ENCODE results near the gene TMEM218. TPM values are rescaled to one million over a fixed set of nuclear protein-coding genes. Genes with fewer than 3 reads are reported as not detected.

The TMEM218 gene
- 15.8 TPM for total RNA-seq (ENCODE audit: unreplicated experiment)
- long read RNA-seq, partial matches to known transcripts = 0 of 16 reads
- long read RNA-seq, other reads (novel, unspliced or antisense) = 10 of 16 reads

DNA sequence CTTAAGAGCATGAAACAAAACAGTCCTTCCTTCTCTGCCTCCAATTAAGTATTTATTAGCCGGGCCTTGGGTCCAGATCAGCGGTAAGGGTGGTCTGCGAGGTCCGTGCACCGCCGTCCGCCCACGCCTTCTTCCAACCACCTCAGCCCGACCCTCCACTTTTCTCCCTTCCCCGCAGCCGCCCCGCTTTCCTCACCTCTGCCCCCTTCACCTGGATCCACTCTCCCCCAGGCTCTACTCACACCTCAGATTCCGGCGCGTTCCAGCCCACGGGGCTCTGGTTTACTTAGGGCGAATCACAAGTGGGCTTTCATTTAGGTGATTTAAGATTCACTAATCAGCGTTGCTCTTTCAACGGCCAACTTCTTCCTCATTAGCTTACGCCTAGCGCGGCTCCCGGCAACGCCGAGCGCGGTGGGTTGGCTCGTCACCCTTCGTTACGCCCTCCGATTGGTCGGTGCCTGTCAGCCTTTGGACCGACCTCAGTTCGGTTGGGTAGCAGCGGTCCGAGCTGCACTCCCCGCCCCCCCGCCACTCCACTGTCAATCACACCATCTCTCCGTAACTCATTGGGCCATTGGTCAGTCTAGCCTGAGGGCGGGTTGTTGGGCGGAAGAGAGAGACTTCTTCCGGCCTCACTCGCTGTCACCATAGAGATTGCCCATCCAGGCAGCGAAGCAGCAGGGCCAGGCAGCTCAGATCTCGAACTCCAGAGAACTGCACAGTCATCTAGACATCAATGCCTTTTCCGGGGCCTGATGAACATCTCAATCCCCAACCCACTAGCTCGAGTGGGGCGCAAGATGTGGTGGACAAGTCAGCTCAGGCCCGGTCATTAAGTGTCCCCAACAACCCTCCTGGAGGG is at the start of gene TMEM218:
TMEM218 (minus strand) TSS at position 284 of the 865 bp plus-strand sequence. CDS start 9,385 bp downstream, outside the sequence.
- peaks cover 2% of the 10 kb centered on the region for H3K9me3 Mint-ChIP-seq (ENCODE audit: unreplicated experiment)
- no peak for TF ChIP-seq CTCF (IDR thresholded peaks at IDR 0.05; ENCODE audit: partially characterized antibody, unreplicated experiment)
- H3K27ac Mint-ChIP-seq (ENCODE audit: unreplicated experiment) = peak within 1 kb of the TSS; percentile 95
- DNase-seq = peak; percentile 98
- H3K4me3 Mint-ChIP-seq (ENCODE audit: unreplicated experiment) = peak within 1 kb of the TSS; percentile 100
- peaks cover 2% of the 10 kb centered on the region for H3K27me3 Mint-ChIP-seq (ENCODE audit: unreplicated experiment)
- H3K36me3 Mint-ChIP-seq (ENCODE audit: unreplicated experiment) = no peaks in the 10 kb centered on the region
- peaks cover 12% of the 10 kb centered on the region for H3K4me1 Mint-ChIP-seq (ENCODE audit: low read depth, unreplicated experiment)

DNA sequence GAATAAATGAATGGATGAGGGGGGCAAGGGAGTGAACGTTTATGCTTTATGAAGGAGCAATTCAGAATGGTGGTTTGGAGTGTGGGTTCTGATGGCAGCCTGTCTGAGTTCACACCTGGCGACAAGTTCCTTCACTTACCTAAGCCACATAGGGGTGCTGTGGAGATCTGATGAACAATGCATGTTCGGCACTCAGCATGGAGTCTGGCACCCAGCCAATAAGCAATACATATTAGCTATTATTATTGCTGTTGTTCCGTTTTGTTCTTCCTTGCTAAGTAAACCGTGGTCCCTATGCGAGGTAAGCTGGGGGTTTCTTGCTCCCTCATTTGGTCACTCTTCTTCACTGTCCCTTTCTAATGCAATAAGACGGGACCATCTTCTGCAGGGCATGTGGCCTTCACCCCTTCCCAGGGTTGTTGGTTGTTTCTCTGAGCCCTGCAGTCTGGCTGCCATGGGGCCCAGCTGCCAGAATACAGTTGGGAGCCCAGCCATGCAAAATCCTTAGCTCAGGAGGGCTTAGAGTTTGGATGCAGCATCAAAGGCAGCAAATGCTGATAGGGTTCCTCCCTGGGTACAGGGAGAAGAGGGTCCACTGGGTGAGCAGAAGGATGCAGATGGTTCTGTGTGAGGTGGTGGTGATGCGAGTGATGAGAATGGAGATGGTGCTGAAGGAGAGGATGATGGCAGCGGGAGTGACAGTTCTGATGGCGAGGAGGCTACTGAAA is 46.7 kb upstream of the TMEM218 start:
- no peaks in the 10 kb centered on the region for H3K36me3 Mint-ChIP-seq (ENCODE audit: unreplicated experiment)
- peaks cover 5% of the 10 kb centered on the region for H3K4me1 Mint-ChIP-seq (ENCODE audit: low read depth, unreplicated experiment)
- H3K27me3 Mint-ChIP-seq (ENCODE audit: unreplicated experiment) = peaks cover 6% of the 10 kb centered on the region
- TF ChIP-seq CTCF (IDR thresholded peaks at IDR 0.05; ENCODE audit: partially characterized antibody, unreplicated experiment) = no peak
- DNase-seq = no peak
- H3K27ac Mint-ChIP-seq (ENCODE audit: unreplicated experiment) = no peak overlapping the region
- peak overlapping the region; percentile 5 for H3K4me3 Mint-ChIP-seq (ENCODE audit: unreplicated experiment)
- H3K9me3 Mint-ChIP-seq (ENCODE audit: unreplicated experiment) = peaks cover 3% of the 10 kb centered on the region

DNA sequence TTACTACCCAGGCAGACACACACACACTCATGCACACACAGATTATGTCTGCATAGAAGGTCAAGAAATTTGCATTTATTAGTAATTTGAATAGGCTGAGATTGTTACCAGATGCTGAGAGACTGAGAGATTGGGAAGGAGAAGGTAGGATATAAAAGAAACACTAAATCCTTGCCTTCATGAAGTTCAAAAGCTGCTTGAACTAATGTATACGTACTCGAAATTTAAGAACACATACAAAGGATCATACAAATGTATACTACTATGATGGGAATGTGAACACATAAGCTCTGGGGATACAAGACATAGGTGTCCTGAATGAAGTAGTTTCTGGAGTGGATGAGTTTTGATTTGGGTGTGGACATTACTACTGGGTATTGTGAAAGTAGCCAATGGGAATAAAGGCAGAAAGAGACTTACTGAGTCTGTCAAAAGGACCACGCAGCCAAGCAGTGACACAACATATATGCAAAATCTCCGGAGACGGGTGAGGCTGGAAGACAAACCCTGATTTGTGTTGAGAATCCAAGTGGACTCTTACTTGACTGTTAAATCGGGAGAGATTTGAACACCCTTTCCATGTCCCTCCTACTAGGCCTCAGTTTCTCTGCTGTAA is 45.8 kb upstream of the TMEM218 start:
- no peak overlapping the region for H3K4me3 Mint-ChIP-seq (ENCODE audit: unreplicated experiment)
- DNase-seq = no peak
- peaks cover 6% of the 10 kb centered on the region for H3K27me3 Mint-ChIP-seq (ENCODE audit: unreplicated experiment)
- no peaks in the 10 kb centered on the region for H3K36me3 Mint-ChIP-seq (ENCODE audit: unreplicated experiment)
- peaks cover 1% of the 10 kb centered on the region for H3K9me3 Mint-ChIP-seq (ENCODE audit: unreplicated experiment)
- no peaks in the 10 kb centered on the region for H3K4me1 Mint-ChIP-seq (ENCODE audit: low read depth, unreplicated experiment)
- TF ChIP-seq CTCF (IDR thresholded peaks at IDR 0.05; ENCODE audit: partially characterized antibody, unreplicated experiment) = no peak
- no peak overlapping the region for H3K27ac Mint-ChIP-seq (ENCODE audit: unreplicated experiment)

DNA sequence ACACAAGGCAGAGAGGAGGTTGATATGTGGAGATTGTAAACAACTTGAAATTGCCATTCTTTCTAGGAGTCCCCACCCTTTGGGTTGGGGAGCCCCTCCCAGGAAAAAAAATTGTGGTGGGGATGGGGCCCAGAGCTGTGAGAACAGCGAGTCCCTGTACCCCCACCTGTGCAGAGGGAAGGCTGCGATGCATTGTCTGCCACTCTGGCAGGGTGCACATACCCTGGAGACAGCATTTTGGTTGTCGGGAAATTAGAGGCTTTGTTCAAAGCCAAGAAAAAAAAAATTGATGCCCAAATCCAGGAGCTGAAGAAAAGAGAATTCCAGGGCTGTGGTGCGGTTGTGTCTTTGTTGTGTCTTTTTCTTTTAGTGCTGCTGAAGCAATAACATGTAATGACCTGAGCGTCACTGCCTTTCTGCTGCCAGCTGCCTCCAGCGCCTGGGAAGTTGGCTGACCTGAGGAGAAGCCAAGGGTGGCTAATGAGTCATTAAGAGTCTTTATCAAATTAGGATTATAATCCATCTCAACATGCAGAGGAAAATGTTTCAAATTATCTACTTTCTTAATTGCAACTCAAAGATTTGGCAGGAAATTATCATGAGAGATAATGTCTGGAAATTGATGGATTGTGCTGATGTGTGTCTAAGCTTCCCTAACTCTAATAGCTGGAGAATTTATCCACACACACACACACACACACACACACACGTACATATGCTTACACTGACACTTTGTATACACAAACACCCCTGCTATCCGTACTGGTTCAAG is 45.1 kb upstream of the TMEM218 start:
- Mint-ChIP-seq H3K27ac (ENCODE audit: unreplicated experiment) (no peak overlapping the region), H3K4me3 (ENCODE audit: unreplicated experiment) (no peak overlapping the region), H3K9me3 (ENCODE audit: unreplicated experiment) (peaks cover 1% of the 10 kb centered on the region), H3K27me3 (ENCODE audit: unreplicated experiment) (peaks cover 6% of the 10 kb centered on the region), H3K36me3 (ENCODE audit: unreplicated experiment) (no peaks in the 10 kb centered on the region), H3K4me1 (ENCODE audit: low read depth, unreplicated experiment) (no peaks in the 10 kb centered on the region)
- no peak for TF ChIP-seq CTCF (IDR thresholded peaks at IDR 0.05; ENCODE audit: partially characterized antibody, unreplicated experiment)
- DNase-seq = no peak
